ENCODE measurements around the gene KDM7A. TPM values are rescaled to one million over a fixed set of nuclear protein-coding genes. Genes with fewer than 3 reads are reported as not detected.

Gene KDM7A
- total RNA-seq, 6 donors from 2014 or later, result 12.9 to 41.8 (median 18.2) TPM

DNA sequence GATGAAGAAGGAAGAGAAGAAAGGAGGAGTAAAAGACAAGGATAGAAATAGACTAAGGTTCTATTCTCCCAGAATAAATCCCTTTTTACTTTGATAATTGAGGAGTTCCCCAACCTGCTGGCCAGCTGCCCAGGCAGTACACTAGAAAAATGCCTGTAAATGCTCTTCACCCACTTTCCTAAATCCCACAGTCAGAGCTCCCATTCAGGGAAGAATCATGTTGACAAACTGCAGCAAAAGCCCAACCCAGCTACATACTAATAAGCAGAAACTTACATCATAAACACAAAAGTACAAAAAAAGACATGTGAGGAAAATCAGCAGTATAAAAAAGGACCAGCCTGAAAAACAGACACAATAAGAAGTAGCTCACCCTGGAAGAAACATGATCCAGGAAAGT lies 15.8 kb upstream of the KDM7A start:
- ATAC-seq (ENCODE audit: low FRiP score in 2 of 2) (no peak), DNase-seq (peak in 1 of 2 donors; percentile 34)
- H3K4me1 ChIP-seq, result peaks cover 0 to 2% (median 0%) of the 10 kb centered on the region in 4 donors
- no peaks in the 10 kb centered on the region for H3K9me3 ChIP-seq
- TF ChIP-seq POLR2A (IDR thresholded peaks at IDR 0.05), result no peak
- peak overlapping the region in 1 of 4 donors; percentile 34 for H3K27ac ChIP-seq
- H3K4me3 ChIP-seq, result no peak overlapping the region
- no peaks in the 10 kb centered on the region for H3K36me3 ChIP-seq
- no peaks in the 10 kb centered on the region for H3K27me3 ChIP-seq

DNA sequence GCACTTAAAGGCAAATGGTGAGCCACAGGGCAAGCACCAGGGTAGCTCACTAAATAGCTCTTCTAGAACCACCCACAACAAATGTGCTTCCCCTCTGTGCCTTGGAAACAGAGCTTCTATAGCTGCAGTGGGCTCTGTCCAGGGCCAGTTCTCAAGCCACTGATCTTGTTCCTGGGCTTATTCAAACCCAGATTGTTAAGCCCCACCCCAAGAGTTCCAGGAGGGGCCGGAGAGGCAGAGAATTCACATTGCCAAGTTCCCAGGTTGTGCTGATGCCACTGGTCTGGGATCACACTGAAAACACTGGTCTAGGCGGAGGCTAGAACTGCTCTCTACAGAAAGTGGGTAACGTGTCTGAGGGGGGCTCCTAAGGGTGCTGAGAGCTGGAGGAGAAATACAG lies 15.4 kb upstream of the KDM7A start:
- DNase-seq, result no peak
- WGBS, 2 donors, result 75 to 88% methylated on average over 3 of the region's 3 CpGs
- Histone ChIP-seq H3K27ac (no peak overlapping the region), H3K4me1 (peaks cover 0 to 2% (median 0%) of the 10 kb centered on the region in 4 donors), H3K36me3 (no peaks in the 10 kb centered on the region), H3K4me3 (no peak overlapping the region), H3K27me3 (no peaks in the 10 kb centered on the region), H3K9me3 (no peaks in the 10 kb centered on the region)
- TF ChIP-seq, protein P1, sequence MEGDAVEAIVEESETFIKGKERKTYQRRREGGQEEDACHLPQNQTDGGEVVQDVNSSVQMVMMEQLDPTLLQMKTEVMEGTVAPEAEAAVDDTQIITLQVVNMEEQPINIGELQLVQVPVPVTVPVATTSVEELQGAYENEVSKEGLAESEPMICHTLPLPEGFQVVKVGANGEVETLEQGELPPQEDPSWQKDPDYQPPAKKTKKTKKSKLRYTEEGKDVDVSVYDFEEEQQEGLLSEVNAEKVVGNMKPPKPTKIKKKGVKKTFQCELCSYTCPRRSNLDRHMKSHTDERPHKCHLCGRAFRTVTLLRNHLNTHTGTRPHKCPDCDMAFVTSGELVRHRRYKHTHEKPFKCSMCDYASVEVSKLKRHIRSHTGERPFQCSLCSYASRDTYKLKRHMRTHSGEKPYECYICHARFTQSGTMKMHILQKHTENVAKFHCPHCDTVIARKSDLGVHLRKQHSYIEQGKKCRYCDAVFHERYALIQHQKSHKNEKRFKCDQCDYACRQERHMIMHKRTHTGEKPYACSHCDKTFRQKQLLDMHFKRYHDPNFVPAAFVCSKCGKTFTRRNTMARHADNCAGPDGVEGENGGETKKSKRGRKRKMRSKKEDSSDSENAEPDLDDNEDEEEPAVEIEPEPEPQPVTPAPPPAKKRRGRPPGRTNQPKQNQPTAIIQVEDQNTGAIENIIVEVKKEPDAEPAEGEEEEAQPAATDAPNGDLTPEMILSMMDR (IDR thresholded peaks at IDR 0.05), result no peak
- TF ChIP-seq POLR2AphosphoS5 (IDR thresholded peaks at IDR 0.05) (no peak), EP300 (IDR thresholded peaks at IDR 0.05) (no peak), POLR2A (IDR thresholded peaks at IDR 0.05) (no peak)
- ATAC-seq (ENCODE audit: low FRiP score in 2 of 2), result no peak

DNA sequence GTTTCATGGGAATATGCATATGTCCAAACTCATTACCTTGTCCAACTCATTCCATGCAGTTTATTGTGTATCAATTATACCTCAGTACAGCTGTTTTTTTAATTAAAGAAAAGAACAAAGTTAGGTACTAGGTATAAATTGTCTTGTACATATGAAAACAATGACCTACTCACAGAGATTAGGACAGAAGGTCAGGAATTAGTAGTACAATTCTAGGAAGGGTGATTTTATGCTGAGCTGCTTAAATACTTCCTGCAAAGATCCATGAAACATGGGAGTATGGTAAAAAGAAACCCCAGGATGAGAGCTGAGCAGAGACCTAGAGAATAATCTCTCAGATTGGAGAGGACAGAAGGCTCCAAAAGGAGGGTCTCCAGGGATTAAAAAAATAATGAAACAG lies 13.8 kb upstream of the KDM7A start:
- no peak for ATAC-seq (ENCODE audit: low FRiP score in 2 of 2)
- TF ChIP-seq, protein P1 (IDR thresholded peaks at IDR 0.05), result no peak
- TF ChIP-seq EP300 (IDR thresholded peaks at IDR 0.05), result no peak
- no peak for TF ChIP-seq POLR2AphosphoS5 (IDR thresholded peaks at IDR 0.05)
- TF ChIP-seq POLR2A (IDR thresholded peaks at IDR 0.05), result no peak
- H3K27ac ChIP-seq, result no peak overlapping the region
- H3K36me3 ChIP-seq, result no peaks in the 10 kb centered on the region
- no peak for DNase-seq
- peaks cover 0 to 2% (median 0%) of the 10 kb centered on the region in 4 donors for H3K4me1 ChIP-seq
- no peaks in the 10 kb centered on the region for H3K27me3 ChIP-seq
- no peak overlapping the region for H3K4me3 ChIP-seq
- no peaks in the 10 kb centered on the region for H3K9me3 ChIP-seq

DNA sequence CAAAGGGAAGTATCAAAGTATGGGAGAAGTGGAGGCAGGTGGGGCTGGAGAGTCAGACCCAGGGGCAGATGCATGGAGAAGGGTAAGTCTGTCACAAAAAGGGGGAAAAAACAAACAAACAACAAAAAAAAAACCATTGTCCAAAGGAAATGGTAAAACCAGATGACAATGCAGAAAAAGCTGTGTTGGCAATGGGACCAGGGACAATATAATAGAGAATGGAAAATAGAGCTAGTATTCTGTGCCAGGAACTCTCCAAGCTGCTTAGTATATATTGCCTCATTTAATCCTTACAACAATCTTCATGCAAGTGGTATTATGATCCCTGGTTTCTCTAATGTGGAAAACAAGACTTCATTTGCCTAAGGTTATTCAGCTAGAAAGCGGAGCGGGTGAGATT lies 13.1 kb upstream of the KDM7A start:
- TF ChIP-seq POLR2A (IDR thresholded peaks at IDR 0.05), result no peak
- no peak for TF ChIP-seq EP300 (IDR thresholded peaks at IDR 0.05)
- TF ChIP-seq POLR2AphosphoS5 (IDR thresholded peaks at IDR 0.05), result no peak
- TF ChIP-seq, protein P1 (IDR thresholded peaks at IDR 0.05), result no peak
- WGBS, 2 donors, result 82 to 100% methylated on average over 2 of the region's 2 CpGs
- no peak overlapping the region for H3K4me3 ChIP-seq
- DNase-seq (no peak), ATAC-seq (ENCODE audit: low FRiP score in 2 of 2) (no peak)
- no peaks in the 10 kb centered on the region for H3K27me3 ChIP-seq
- no peak overlapping the region for H3K27ac ChIP-seq
- H3K9me3 ChIP-seq, result no peaks in the 10 kb centered on the region
- H3K4me1 ChIP-seq, result peaks cover 0 to 2% (median 0%) of the 10 kb centered on the region in 4 donors
- no peaks in the 10 kb centered on the region for H3K36me3 ChIP-seq

DNA sequence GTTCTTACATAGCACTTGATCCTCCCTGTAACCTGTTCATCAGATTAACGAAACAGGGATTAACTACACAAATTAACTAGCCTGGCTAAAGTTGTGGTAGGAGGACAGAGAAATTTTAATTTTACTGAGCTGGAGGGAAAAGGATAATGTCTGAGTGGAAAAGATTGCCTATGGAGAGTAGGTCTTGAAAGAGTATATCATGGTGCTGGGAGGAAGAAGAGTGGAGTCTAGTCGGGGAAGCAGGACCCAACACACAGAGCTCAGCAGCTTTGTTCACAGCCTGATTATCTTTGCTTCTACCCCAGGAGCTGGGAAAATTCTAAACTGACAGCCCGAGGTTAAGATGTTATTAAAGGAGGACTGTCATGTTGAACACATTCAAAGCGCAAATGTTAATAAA lies 6.1 kb upstream of the KDM7A start:
- H3K4me3 ChIP-seq, result no peak overlapping the region
- 79 to 82% methylated on average over 4 of the region's 4 CpGs for WGBS, 2 donors
- peaks cover 2 to 4% (median 3%) of the 10 kb centered on the region in 4 donors for H3K4me1 ChIP-seq

More for the DNA sequence above, 6.1 kb upstream of the KDM7A start:
- Histone ChIP-seq H3K27ac (no peak overlapping the region), H3K36me3 (no peaks in the 10 kb centered on the region), H3K9me3 (no peaks in the 10 kb centered on the region), H3K27me3 (no peaks in the 10 kb centered on the region)
- TF ChIP-seq, protein P1 (IDR thresholded peaks at IDR 0.05), result no peak
- TF ChIP-seq POLR2A (IDR thresholded peaks at IDR 0.05) (no peak), EP300 (IDR thresholded peaks at IDR 0.05) (no peak)
- DNase-seq, result no peak
- ATAC-seq (ENCODE audit: low FRiP score in 2 of 2), result no peak

Measured in upper lobe of left lung (tissue), 6 donors.